T-helper 9 cell (primary cell): ENCODE results near the gene MIF4GD.
"Not testable (repeated sequence)": the region's sequence is repeated elsewhere in the genome, so short reads cannot be mapped to it uniquely, and the experiment has no call there.

Experiments
- DNase-seq: peaks from one replicate; pipeline ENCODE4 v3.0.0-alpha.2; 2020

Gene MIF4GD

DNA sequence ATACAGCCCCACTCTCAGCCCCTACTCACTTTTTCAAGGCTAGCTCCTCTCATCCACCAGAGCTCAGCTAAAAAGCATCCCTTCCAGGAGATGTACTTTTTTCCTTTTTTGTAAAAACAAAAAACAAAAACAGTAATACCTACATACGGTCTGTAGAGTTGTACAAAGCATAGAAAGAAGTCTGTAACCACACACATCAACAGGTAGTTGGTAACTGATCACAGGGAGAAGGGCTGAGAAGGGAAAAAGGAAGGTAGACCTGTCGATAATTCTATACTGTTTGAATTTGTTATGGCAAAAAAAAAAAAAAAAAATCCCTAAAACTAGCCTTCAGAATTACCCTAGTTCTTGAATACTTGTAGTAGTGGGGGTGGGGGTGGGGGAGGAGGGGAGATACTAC is 17.3 kb upstream of the MIF4GD start:
- DNase-seq = no peak

DNA sequence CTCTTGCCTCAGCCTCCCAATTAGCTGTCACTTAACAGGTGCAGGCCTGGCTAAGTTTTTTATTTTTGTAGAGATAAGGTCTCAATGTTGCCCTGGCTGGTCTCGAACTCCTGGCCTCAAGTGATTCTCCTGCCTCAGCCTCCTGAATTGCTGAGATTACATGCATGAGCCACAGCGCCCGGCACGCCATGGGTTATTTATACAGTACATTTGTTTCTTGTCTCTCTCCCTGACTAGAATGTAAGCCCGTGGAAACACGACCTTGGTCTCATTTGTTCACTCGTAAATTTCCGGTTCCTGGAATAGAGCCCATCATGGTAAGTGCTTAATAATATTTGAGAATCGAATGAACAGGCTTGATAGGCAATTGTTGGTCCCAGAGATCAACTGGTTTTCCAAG is 16.2 kb upstream of the MIF4GD start:
- DNase-seq = no peak

DNA sequence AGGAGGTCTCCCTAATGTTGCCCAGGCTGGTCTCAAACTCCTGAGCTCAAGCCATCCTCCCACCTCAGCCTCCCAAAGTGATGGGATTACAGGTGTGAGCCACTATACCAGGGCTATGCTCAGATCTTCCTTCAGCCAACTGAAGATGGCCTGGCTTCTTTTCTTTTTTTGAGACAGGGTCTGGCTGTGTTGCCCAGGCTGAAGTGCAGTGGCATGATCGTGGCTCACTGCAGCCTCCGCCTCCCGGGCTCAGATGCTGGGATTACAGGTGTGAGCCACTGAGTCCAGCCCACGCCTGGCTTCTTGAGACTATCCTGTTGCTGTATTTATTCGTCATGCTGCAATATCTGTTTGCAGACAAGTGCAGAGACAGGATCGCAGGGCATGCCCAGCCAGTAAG is 14.1 kb upstream of the MIF4GD start:
- DNase-seq = no peak

DNA sequence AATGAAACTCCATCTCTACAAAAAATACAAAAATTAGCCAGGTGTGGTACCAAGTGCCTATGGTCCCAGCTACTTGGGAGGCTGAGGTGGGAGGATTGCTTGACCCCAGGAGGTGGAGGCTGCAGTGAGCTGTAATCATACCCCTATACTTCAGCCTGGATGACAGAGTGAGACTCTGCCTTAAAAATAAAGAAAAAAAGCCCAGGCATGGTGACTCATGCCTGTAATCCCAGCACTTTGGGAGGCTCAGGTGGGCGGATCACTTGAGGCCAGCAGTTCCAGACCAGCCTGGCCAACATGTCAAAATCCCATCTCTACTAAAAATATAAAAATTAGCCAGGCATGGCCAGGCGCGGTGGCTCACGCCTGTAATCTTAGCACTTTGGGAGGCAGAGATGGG is 9.2 kb upstream of the MIF4GD start:
- DNase-seq = not testable (repeated sequence)

DNA sequence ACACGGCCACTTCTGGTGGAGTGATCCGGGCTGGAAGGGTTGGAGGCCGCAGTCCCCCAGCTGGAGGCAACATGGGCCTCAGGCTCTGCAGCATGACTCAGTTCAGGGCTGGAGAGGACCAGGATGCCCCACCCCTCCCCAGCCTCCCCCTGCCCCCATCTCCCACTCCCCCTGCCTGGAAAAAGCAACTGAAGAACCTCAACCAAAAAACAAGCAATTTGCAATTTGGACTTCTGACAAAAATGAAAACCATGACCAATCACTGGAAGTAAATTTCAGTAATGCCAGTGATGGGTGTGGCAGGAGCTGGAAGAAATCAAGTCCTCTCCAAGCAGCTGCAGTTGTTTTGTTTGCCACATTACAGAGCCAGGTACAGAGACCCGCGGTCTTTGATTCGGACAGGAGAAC is 6.6 kb upstream of the MIF4GD start:
- DNase-seq = no peak

DNA sequence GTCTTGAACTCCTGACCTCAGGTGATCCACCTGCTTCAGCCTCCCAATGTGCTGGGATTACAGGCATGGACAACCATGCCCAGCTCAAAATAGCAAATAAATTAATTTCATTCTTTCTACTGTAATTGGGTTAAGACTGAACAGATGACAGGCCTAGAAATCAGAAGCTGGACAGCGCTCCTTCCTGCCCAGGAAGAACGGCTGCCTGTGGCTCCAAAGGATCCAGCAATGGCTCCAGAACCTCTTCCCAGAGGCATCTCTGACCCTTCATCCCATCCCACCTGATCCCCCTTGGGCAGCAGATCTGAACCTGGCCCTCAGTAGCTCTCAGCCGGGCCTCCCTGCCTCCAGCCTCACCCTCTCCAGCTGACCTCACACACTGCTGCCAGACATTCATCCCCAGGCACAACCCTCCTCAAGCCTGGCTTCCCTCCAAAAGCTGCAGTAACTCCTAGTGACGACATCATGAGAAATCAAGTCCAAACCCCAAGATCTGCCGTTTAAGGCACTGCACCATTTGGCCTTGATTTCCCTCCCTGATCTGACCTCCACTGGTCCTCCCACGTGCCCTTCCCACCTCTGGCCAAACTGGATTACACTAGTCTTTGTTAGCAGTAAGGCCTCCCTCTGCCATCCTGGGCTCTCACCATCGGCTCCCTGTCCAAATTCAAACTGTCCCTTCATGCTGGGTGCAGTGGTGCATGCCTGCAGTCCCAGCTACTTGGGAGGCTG is 3.1 kb upstream of the MIF4GD start:
- no peak for DNase-seq

DNA sequence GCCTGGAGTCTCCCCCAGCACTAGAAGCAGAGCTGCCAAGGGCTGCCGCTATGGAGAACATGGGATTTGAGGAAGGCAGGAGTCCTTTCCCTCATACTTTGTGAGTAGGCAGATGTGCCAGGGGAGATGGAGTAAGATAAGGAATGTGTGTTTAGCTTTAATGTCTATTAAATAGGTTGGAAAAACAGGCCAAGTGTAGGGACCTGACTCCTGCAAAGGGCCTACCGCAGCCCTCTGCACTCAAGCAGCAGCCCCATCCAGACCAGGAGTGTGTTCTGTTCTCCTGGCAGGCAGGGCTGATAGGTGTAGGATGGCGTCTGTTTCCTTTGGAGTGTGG is 1.8 kb upstream of the MIF4GD start:
- DNase-seq = no peak

DNA sequence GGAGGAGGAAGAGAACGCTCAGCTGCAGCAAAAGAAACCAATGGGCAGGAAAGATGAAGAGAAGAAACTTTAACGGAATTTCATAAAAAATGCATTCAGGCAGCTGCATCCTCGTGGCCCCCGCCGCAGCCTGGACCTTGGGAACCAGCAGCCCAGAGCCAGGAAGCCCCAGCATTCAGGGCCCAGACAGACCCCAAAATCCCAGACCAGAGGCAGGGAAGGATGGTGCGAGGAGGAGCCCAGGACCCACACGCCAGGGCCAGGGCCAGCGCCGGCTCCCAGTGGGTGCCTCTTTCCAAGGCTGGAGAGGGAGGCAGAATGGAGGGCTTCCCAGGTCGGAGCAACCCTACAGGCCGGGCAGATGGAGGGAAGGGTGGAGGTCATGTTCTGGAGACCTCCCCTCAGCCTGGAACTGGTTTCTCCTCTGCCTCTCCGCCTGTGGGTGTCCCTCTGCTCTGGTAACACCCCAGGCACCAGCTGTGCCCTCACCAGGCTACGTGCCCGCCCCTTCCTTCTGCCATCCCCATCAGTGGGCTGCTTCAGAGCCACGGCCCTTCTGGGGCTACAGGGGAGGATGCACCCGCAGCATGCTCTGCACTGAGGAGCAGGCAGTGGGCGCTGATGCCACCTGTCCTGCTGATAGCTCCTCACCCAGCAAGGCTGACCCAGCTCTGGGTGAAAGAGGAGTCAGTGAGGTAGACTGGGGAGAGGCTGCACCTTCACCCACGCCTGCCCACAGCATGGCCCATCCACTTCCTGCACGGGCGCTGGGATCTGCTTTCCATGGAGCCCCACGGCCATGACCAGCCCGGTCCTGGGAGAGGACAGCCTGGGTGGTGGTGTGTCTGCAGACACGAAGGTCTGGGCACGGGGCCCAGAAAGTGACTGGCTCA is 1.2 kb upstream of the MIF4GD start:
- DNase-seq = no peak

DNA sequence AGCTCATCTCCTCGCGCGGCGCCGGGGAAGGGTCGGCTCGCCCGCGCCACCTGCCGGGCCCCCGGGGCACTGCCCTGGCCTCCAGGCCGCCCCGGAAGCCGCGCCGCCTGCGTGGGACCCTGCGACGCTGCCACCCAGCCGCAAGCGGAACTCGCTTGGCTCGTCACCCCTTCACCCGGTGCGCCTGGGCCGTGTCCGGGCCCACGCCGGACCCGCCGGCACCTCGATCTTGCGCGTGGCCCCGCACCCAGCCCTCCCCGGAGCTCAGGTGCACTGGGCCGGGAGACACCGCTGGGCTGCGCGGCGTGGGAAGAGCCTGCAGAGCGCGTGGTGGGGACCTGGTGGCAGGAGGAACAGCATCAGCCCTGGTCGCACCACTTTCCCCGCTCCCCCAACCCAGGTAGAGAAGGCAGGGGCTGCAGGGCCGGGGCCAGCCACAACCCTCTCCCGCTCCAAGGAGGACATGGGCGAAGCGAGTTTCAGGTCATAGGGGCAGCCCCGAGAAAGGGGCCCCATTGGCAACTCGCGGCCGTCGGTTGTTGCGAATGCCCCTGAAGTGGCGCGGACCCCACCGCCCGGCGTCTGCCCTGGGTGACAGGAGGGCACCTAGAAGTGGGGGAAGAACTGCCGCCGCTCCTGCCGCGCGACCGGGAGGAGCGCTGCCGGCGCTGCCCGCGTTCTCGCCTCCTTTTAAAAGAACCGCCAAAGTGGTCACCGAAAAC is 363 bp upstream of the MIF4GD start:
- DNase-seq = peak; percentile 83

DNA sequence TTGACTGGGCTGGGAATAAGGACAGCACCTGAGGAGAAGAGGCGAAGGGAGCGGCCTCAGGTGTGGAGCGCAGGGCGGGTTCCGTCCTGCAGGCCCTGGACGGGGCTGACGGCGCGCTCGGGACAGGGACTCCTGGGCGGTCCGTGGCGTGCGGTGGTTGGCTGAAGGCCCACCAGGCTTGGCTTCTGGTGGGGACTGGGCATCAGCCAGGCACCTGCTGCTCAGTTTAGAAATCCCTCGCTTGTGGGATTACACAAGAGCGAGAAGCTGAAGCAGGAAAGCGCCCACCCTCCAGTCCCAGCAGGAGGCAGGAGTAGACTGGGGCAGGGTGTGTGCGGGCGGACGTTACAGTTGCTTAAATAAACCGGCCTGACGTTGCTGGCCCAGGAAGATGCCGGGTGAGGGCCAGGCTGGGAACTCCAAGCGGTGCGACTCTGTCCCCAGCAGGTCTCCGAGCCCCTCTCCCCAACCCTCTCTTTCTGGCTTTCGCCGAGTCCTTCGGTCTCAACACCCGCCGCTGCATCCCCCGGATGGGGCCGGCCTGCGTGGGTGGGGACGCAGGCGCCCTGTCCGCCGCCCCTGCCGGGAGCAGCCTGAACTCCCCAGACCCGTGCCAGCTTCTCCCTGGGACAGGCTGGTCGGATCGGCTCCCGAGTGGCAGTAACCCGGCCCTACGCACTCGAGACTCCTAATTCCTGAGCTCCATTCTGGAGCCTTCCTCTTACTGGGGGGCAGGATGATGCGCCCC is 639 bp downstream of the MIF4GD start:
- peak; percentile 29 for DNase-seq

DNA sequence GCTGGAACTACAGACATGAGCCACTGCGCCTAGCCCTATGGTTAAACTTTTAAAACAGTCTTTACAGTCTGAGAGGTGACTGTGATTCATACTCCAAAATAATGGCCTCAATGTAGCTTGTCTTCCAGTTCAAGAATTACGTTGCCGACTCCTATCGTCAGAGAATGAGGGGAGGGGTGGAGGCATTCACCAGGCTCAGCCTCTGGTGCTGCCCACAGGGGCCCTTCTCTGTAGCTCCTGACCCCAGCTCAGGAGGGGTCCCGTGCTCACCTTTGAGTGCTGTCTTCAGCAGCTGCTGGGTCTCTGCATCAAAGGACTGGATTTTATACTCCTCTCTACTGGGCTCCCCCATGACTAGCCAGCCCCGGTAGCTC is 1.2 kb downstream of the MIF4GD start:
- no peak for DNase-seq

DNA sequence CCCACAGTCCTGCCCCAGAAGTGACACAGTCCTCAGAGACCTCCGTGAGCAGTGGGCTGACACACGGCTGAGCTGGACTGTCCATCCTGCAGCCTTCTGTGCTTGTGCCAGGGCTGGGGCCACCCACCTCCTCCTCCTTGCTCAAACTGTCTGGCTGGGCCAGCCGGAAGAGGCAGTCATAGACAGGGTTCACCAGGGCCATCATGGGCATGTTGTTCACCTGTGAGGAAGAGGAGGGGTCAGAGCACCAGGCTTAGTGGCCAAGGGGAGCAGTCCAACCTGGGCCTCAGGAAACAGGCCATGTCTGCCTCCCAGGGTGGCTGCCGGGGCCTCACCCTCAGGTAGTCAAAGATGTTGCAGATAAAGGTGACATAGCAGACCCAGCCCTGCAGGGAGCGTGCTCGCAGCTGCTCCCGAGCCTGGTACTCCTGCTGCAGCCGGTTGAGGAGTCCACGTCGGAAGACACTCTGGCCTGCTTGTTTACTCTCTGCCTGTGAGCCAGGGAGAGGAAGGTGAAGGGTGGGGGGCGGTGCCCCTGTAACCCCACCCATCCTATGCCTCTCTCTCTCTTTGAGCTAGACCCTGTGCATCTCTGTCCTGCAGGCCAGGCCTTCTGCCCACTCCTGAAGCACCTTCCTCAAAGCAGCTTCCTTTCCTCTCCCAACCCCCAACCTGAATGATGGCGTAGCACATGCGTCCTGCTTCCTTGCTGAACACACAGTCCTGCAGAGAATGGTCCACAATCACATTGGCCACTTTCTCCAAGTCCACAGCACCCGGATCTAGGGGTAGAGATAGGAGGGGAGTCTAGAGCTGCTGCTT is 3.4 kb downstream of the MIF4GD start:
- no peak for DNase-seq

DNA sequence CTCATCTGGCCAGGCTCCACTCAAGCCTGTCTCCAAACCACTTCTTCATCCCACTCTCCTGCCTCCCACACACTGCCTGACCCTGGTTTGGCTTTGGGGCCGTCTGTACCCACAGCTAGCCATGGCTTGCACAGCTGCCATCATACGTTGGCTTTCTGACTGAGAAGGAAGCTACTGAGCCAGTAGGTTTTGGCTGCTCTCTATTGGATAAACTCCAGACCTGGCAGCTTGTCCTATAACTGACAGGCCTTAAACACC is 3.9 kb downstream of the MIF4GD start:
- no peak for DNase-seq

DNA sequence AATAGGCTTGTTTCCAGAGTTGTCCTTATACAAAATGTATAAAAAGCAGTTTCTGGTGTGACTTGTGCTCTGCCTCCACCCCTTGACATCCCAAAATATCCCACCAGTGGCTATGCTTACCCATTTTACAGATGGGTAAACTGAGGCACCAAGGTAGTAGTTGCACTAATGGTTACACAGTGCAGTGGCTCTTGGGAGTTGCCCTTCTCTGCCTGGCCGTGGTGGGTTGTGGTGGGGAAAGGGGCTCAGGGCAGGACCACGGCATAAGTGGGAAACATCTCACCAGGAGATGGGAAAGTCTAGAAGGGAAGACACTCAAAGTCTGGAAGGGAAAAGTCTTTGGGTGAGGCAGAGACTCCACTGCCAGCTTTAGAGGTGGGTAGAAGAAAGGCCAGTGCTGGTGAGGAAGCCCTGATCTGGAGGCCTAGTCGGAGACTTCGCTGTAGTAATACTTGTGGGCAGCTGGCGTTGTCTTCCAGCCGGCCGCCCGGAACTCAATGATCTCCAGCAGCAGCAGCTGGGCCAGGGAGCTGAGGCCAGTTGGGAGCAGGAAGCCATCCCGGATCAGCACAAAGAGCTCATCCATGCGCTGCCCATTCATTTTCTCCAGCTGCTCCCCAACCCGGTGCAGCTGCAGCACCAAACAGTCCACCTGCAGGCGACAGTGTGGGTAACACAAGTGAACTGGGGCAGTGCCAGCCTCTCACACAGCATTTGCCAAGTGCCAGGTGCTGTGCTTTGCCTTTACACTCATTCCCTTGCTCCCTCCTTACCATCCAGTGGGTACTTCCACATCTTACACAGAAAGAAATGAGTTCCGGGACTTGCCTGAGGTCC is 4.5 kb downstream of the MIF4GD start:
- no peak for DNase-seq

DNA sequence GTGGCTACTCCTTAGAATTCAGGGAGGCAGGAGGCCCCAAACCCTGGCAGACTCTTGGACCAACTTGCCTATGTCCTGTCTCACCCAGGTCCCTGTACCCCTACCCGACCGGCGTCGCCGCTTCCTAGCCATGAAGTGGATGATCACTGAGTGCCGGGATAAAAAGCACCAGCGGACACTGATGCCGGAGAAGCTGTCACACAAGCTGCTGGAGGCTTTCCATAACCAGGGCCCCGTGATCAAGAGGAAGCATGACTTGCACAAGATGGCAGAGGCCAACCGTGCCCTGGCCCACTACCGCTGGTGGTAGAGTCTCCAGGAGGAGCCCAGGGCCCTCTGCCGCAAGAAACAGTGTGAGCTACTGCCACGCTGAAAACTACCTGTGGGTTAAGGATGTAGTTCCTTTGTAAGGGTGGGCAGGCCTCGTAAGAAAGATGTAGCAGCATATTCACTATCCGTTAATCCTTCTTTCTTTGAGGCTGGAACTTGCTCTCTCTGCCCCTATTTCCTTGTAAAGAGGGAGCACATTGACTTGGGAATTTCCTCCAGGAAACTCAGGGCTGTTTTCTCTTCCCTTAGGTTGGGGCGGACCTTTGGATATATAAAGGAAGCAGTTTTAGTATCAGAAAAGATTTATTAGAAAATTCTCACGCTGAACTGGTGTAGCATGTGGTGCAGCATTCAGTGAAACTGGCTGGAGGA is 5.3 kb downstream of the MIF4GD start:
- no peak for DNase-seq

DNA sequence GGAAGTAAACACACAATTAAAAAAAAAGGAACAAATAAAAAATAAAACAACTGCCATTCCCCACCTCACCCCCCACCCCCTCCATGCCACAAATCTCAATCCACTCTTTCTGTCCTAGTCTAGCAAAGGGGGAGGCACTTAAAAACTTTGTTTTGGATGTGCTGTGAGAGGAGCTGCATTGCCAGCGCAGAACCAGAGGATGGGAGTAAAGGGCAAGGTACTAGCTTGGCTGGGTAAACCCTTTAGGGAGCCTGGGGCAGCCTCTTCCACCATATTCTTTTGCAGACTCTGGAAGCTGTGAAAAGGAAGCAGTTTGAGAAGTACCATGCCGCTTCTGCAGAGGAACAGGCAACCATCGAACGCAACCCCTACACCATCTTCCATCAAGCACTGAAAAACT is 8.0 kb downstream of the MIF4GD start:
- no peak for DNase-seq

DNA sequence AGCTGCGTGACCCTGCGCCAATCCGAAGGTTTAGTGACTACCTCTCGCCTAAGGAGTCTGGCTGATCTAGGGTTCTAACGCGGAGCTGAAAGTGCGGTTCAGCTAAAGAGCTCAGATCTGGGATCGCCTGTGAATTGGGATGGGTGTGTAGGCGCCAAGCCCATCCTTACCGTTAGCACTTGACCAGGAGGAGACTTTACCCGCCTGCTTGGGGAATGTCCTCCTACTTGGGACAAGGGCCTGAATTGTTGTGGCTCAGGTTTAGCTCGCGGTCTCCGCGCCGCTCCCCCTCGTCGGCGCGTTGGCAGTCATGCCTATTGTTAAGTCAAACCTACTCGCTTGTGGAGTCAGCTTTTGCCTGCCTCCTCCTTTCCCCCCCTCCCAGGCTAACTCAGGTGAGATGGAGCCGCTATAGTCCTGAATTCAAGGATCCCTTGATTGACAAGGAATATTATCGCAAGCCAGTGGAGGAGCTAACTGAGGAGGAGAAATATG is 8.9 kb downstream of the MIF4GD start:
- DNase-seq = no peak

DNA sequence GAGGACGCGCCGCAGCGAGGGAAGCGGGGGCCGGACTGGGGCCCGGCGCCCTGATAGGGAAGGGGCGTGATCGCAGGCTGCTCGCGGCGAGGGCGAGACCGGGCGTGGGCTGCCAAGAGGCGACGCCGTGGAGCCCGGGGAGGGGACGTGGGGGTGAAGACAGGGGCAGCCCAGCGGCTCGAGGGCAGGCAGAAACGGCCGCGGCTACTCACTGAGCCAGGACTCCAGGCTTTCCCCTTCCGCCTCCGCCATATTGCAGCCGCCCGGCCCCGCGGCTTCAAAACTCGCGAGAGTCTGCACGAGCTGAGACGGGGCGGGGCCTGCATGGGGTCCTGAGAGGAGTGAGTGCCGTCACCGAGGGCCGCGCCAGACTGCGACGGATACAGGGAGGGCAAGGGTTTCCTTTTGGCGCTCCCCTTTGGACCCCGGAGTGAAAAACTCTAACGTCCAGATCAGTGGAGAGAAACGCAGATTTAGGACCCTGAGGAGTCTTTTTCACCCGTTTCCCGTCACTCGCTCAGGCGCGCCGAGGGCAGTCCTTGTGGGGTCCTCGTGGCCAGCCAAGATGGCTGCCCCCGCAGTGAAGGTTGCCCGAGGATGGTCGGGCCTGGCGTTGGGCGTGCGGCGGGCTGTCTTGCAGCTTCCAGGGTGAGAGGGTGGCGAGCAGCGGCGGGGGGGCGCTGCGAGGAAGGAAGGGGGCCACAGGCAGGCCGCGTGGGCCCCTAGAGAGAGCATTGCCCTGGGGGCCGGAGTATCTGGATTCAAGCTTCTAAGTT is 9.5 kb downstream of the MIF4GD start, which contains the start of the genes GGA3 and MRPS7:
Gene GGA3 (minus strand): TSS at position 271 of the 776 bp plus-strand sequence. CDS start 19 bp downstream, at position 252.
Gene MRPS7 (plus strand): TSS at position 544 of the 776 bp plus-strand sequence. CDS start 22 bp downstream, at position 566.
- DNase-seq = peak; percentile 94

DNA sequence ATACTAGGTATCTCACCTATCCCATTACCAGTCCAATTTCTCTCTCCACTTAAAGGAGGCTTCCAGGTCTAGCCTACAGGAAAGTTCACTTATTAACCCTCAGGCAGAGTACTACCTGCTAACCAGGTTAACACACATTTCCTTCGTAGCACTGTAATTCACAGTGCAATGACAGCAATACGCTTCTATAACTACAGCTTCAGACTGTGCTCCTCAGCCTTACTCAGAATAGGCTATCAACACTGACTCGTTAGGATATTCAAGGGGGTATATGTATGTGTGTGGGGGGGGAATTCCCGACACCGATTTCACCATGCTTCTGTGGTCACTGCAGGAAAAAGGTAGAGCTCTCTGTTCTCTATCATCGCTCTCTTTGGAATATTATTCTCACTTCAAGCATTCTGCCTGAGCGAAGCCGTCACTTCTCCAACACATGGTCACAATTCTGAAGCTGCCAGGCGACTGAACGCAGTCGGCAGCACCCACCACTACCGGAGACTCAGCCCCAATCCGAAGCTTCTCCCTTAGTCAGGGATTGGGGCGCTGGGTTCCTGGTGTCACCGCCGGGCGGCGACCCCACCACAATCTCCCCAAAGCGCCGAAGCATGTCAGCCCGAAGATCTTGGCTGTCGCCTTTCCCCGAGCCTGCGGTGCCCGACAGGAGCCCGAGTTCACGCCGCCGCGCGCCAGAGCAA is 10.2 kb downstream of the MIF4GD start:
- DNase-seq = no peak
